ENCODE results near the gene CAPN2.

The CAPN2 gene

GRCh38 chr1:223748773-223749733 is 36.7 kb downstream of the CAPN2 start:
- peak; percentile 95 for TF ChIP-seq CTCF (IDR thresholded peaks at IDR 0.05; ENCODE audit: low read depth, low read length, missing control alignments)
- peak overlapping the region; percentile 15 for H3K4me3 ChIP-seq (ENCODE audit: low read depth, low read length)
- in situ Hi-C loops (cut with HindIII; ENCODE audit: low sequenced_read_pairs): no loop called here
- no peak for DNase-seq (ENCODE audit: low read depth)

GRCh38 chr1:223750730-223751570 is 38.6 kb downstream of the CAPN2 start:
- no peak overlapping the region for H3K4me3 ChIP-seq (ENCODE audit: low read depth, low read length)
- DNase-seq (ENCODE audit: low read depth): no peak
- in situ Hi-C loops (cut with HindIII; ENCODE audit: low sequenced_read_pairs): no loop called here
- no peak for TF ChIP-seq CTCF (IDR thresholded peaks at IDR 0.05; ENCODE audit: low read depth, low read length, missing control alignments)

GRCh38 chr1:223751696-223752095 is 39.4 kb downstream of the CAPN2 start:
- TF ChIP-seq CTCF (IDR thresholded peaks at IDR 0.05; ENCODE audit: low read depth, low read length, missing control alignments): no peak
- no peak overlapping the region for H3K4me3 ChIP-seq (ENCODE audit: low read depth, low read length)
- in situ Hi-C loops (cut with HindIII; ENCODE audit: low sequenced_read_pairs): no loop called here
- no peak for DNase-seq (ENCODE audit: low read depth)

GRCh38 chr1:223752721-223753515 is 40.6 kb downstream of the CAPN2 start:
- TF ChIP-seq CTCF (IDR thresholded peaks at IDR 0.05; ENCODE audit: low read depth, low read length, missing control alignments): no peak
- DNase-seq (ENCODE audit: low read depth): no peak
- H3K4me3 ChIP-seq (ENCODE audit: low read depth, low read length): no peak overlapping the region
- in situ Hi-C loops (cut with HindIII; ENCODE audit: low sequenced_read_pairs): no loop called here

GRCh38 chr1:223754681-223755431 is 42.5 kb downstream of the CAPN2 start:
- in situ Hi-C loops (cut with HindIII; ENCODE audit: low sequenced_read_pairs): no loop called here
- TF ChIP-seq CTCF (IDR thresholded peaks at IDR 0.05; ENCODE audit: low read depth, low read length, missing control alignments): no peak
- no peak for DNase-seq (ENCODE audit: low read depth)
- H3K4me3 ChIP-seq (ENCODE audit: low read depth, low read length): no peak overlapping the region
